AG04450 (cell line): ENCODE measurements around the gene WDR82. TPM values are rescaled to one million over a fixed set of nuclear protein-coding genes. Genes with fewer than 3 reads are reported as not detected.

Source experiments
- CTCF ChIA-PET: fragments of 300-600, 350-600 bp; formaldehyde crosslinking; extraction: SDS; loops from one replicate; lab custom pipeline; 2022; ENCODE audit warnings: antibody characterized with exemption, inconsistent platforms; lab: Charles Lee
- POLR2A ChIA-PET: fragments of 350-600 bp; formaldehyde crosslinking; extraction: SDS; loops from one replicate; lab custom pipeline; 2021; ENCODE audit warnings: antibody characterized with exemption, inconsistent platforms; lab: Yijun Ruan, JAX
- DNase-seq: peaks from one replicate; pipeline ENCODE4 v3.0.0-alpha.2; 2011; ENCODE audit warnings: low read depth, low spot score
- H3K27ac ChIP-seq: one replicate; pipeline ENCODE4 v1.5.1; 2012; ENCODE audit warnings: low read depth, low read length, control low read depth
- H3K27me3 ChIP-seq: one replicate; pipeline ENCODE4 v1.6.0; 2012; ENCODE audit warnings: low read length; ENCODE audit not compliant: control insufficient read depth, insufficient read depth
- H3K4me3 ChIP-seq: 2 replicates; pipeline ENCODE4 v1.5.1; 2011; ENCODE audit warnings: mild to moderate bottlenecking, low read depth, low read length, control low read depth
- H3K9me3 ChIP-seq: 2 replicates; pipeline ENCODE4 v1.5.1; 2012; ENCODE audit warnings: low read length; ENCODE audit not compliant: control insufficient read depth, insufficient read depth
- CTCF ChIP-seq: IDR thresholded peaks from 2 replicates; pipeline ENCODE4 v1.5.1; 2011; ENCODE audit warnings: low read depth, low read length, control low read depth, inconsistent platforms
- polyA plus RNA-seq: library from polyadenylated mRNA; depleted of rRNA; stranded (reverse); fragments of >200 nt; gene quantifications from 2 replicates; pipeline ENCODE4 v1.2.3, GENCODE V29; 2011

WDR82 gene
- polyA plus RNA-seq, 1 experiment, result 77.6 TPM

GRCh38 chr3:52228751-52229291, 49.6 kb downstream of the WDR82 start:
- TF ChIP-seq CTCF, result no peak
- Histone ChIP-seq H3K4me3 (no peak overlapping the region), H3K27me3 (no peaks in the 10 kb centered on the region), H3K27ac (no peak overlapping the region), H3K9me3 (no peaks in the 10 kb centered on the region; the same call in 1 of the 2 replicates)
- DNase-seq, result no peak
- ChIA-PET POLR2A (no interaction called here), CTCF (interaction anchor here (0.7 kb wide), 1 partner anchor 9 kb away, joined by 5 read pairs; no protein-coding TSS in a partner anchor)

GRCh38 chr3:52228266-52228665, 50.2 kb downstream of the WDR82 start:
- DNase-seq, result no peak
- POLR2A ChIA-PET, result no interaction called here
- Histone ChIP-seq H3K27ac (no peak overlapping the region), H3K9me3 (no peaks in the 10 kb centered on the region; the same call in 1 of the 2 replicates), H3K27me3 (no peaks in the 10 kb centered on the region), H3K4me3 (no peak overlapping the region)
- CTCF ChIA-PET, result no interaction called here
- TF ChIP-seq CTCF, result no peak

DNA sequence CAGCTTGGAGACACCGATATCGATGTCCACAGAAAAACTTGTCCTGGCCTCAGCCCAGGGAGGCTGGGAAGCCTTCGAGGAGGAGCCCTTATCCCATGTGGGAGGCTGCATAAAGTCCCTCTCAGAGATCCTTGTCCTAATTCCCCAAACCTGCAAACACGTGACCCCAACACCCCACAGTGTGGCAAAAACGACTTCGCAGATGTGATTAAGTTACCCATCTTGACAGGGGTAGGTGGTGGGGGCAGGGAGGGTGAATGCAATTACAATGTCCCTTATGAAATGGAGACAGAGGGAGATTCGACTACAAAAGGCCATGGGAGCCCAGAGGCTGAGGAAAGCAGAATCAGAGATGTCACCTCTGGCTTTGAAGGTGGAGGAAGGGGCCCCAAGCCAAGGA, 50.7 kb downstream of the WDR82 start:
- H3K9me3 ChIP-seq, result no peaks in the 10 kb centered on the region; the same call in 1 of the 2 replicates
- no peak for DNase-seq
- TF ChIP-seq CTCF, result no peak
- no peaks in the 10 kb centered on the region for H3K27me3 ChIP-seq
- POLR2A ChIA-PET, result interaction anchor here (1.1 kb wide), 1 partner anchor 51 kb away, joined by 3 read pairs; the partner anchor contains the start of gene WDR82
- H3K4me3 ChIP-seq, result no peak overlapping the region
- CTCF ChIA-PET, result interaction anchor here (1.2 to 1.8 kb wide), 3 partner anchors 10 to 111 kb away, joined by 3 to 12 read pairs (median 4); no protein-coding TSS in a partner anchor
- no peak overlapping the region for H3K27ac ChIP-seq

DNA sequence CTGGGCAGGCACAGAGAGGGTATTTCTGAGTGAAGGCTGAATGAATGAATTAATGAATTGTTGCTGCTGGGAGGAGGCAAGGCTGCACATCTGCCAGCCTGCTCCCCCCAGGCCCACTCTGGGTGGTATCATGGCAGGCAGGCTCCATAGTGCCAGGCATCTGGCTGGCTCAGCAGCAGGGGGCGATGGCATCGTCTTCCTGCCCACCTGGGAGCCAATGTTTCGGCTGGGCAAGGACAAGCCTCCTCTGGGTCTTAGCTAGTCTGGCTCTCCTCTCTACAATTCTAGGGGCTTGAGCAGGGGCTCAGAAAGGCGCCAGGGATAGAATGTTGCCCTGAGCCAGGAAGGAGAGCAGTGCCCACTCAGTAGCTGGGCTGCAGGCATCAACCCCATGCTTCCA, 51.3 kb downstream of the WDR82 start:
- no peak for DNase-seq
- H3K9me3 ChIP-seq, result no peaks in the 10 kb centered on the region; the same call in 1 of the 2 replicates
- no peak for TF ChIP-seq CTCF
- ChIA-PET POLR2A (interaction anchor here (1.1 kb wide), 1 partner anchor 52 kb away, joined by 3 read pairs; the partner anchor contains the start of gene WDR82), CTCF (interaction anchor here (1.2 to 1.8 kb wide), 3 partner anchors 10 to 112 kb away, joined by 3 to 12 read pairs (median 4); no protein-coding TSS in a partner anchor)
- no peaks in the 10 kb centered on the region for H3K27me3 ChIP-seq
- H3K4me3 ChIP-seq, result no peak overlapping the region
- no peak overlapping the region for H3K27ac ChIP-seq

- ChIA-PET POLR2A (no interaction called here), CTCF (interaction anchor here (1.5 to 1.8 kb wide), 3 partner anchors 11 to 113 kb away, joined by 4 to 19 read pairs (median 12); no protein-coding TSS in a partner anchor)
- no peak for TF ChIP-seq CTCF
- Histone ChIP-seq H3K9me3 (no peaks in the 10 kb centered on the region), H3K27ac (no peak overlapping the region), H3K4me3 (no peak overlapping the region), H3K27me3 (no peaks in the 10 kb centered on the region)
- no peak for DNase-seq
Observed at GRCh38 chr3:52226229-52226817, 52.1 kb downstream of the WDR82 start.
